HG02938 (cell line): ENCODE data around the gene MT1B.
"Not testable (repeated sequence)": the region's sequence is repeated elsewhere in the genome, so short reads cannot be mapped to it uniquely, and the experiment has no call there.

Experiments
- ATAC-seq: cut with Tn5 transposase; IDR thresholded peaks from one replicate; pipeline ENCODE4 v1.9.1; 2021; ENCODE audit warnings: mild to moderate bottlenecking, moderate library complexity; ENCODE audit not compliant: unreplicated experiment

The MT1B gene

DNA sequence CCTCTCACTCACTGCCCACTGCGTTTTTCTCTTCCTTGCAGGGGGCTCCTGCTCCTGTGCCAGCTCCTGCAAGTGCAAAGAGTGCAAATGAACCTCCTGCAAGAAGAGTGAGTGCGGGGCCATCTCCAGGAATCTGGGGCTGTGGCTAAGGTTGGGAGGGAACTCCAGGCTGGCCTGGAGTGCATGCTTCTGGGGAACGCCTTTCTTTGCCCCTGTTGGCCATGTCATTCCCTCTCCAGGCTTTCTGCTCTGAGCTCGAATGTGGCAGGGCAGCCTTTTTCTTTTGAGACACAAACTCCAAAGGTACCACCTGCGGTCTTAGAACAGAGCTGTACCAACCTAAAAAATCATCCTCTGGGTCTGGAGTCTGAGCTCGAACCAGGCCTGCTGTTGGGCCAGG lies 33.5 kb upstream of the MT1B start:
- no peak for ATAC-seq

DNA sequence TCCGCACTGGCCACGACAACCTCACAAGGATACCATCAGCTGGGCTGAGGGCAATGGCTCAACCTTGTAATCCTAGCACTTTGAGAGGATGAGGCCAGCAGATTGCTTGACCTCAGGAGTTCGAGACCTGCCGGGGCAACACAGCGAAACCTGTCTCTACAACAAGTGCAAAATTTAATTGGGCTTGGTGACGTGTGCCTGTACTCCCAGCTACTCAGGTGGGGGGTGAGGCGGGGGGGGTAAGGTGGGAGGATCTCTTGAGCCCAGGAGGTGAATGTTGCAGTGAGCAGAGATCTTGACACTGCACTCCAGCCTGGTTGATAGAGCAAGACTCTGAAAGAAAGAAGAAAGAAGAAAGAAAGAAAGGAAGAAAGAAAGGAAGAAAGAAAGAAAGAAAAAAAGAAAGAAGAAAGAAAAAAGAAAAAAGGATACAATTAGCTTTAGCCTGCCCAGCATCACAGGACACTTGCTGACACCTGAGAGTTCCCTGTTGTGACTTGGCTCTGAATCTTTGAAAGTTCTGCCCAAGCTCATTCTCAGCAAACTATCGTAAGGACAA lies 31.3 kb upstream of the MT1B start:
- no peak for ATAC-seq

DNA sequence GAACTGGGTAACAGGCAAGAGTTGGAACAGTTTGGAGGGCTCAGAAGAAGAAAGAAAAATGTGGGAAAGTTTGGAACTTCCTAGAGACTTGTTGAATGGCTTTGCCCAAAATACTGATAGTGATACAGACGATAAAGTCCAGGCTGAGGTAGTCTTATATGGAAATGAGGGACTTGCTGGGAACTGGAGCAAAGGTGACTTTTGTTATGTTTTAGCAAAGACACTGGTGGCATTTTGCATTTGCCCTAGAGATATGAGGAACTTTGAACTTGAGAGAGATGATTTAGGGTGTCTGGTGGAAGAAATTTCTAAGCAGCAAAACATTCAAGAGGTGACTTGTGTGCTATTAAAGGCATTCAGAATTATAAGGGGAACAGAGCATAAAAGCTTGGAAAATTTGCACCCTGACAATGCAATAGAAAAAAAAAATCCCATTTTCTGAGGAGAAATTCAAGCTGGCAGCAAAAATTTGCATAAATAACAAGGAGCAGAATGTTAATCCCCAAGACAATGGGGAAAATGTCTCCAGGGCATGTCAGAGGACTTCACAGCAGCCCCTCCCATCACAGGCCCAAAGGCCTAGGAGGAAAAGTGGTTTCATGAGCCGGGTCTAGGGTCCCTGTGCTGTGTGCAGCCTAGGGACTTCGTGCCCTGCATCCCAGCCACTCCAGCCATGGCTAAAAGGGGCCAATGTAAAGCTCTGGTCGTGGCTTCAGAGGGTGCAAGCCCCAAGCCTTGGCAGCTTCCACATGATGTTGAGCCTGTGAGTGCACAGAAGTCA lies 29.8 kb upstream of the MT1B start:
- not testable (repeated sequence) for ATAC-seq

DNA sequence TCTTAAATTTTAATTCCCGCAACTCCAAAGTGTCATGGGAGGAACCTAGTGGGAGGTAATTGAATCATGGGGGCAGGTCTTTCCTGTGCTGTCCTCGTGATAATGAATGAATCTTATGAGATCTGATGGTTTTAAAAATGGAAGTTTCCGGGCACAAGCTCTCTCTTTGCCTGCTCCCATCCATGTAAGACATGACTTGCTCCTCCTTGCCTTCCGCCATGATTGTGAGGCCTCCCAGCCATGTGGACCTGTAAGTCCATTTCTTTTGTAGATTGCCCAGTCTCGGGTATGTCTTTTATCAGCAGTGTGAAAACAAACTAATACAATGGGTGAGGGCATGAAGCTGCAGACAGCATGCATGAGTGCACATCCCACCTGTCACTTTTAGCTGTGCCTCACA lies 28.5 kb upstream of the MT1B start:
- not testable (repeated sequence) for ATAC-seq

GRCh38 chr16:56623637-56624036 lies 28.0 kb upstream of the MT1B start:
- no peak for ATAC-seq

GRCh38 chr16:56625140-56625942 lies 26.3 kb upstream of the MT1B start, which contains the start of gene MT1E:
TSS of gene MT1E (plus strand) at chr16:56625781. CDS start at chr16:56625852, 71 bp downstream.
- ATAC-seq = peak; percentile 57

- ATAC-seq = no peak
Measured at GRCh38 chr16:56625943-56626654, 25.6 kb upstream of the MT1B start.

DNA sequence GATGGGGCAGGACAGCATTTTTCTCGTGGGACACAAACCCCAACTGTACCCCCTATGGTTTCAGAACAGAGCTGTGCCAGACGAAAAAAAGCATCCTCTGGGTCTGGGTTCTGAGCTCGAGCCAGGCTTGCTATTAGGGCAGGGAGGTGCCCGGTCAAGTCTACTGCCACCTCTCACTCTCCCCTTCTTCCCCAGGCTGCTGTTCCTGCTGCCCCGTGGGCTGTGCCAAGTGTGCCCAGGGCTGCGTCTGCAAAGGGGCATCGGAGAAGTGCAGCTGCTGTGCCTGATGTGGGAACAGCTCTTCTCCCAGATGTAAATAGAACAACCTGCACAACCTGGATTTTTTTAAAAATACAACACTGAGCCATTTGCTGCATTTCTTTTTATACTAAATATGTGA lies 25.0 kb upstream of the MT1B start:
- no peak for ATAC-seq

DNA sequence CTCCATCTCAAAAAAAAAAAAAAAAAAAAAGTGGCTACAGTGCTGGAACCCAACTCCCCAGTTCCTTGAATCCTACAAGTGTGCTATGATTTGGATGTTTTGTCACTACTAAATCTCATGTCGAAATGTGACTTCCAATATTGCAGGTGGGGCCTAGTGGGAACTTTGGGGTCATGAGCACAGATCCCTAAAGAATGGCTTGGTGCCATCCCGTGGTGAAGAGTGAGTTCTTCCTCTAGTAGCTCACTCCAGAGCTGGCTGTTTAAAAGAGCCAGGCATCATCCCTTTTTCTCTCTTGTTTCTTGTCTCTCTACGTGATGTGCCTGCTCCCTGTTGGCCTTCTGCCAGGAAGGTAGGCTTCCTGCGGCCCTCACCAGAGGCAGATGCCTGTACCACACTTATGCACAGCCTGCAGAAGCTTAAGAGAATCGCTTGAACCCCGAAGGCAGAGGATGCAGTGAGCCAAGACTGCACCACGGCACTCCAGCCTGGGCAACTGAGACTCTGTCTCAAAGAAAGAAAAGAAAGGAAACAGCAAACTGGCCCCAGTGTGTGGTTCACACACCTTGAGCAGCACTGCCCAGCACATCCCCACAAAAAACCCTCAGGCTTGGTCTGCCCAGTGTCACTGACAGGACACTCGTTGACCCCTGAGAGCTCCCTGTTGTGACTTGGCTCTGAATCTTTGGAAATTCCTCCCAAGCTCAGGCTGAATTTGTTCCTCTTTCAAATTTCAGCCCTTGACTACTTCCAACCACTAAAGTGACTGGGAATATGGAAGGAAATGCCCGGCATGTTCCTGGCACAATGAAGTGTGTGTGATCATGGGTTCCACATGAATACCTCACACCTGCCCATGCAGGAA lies 23.0 kb upstream of the MT1B start:
- ATAC-seq = no peak

- no peak for ATAC-seq
Measured at GRCh38 chr16:56629531-56629930, 22.2 kb upstream of the MT1B start.

DNA sequence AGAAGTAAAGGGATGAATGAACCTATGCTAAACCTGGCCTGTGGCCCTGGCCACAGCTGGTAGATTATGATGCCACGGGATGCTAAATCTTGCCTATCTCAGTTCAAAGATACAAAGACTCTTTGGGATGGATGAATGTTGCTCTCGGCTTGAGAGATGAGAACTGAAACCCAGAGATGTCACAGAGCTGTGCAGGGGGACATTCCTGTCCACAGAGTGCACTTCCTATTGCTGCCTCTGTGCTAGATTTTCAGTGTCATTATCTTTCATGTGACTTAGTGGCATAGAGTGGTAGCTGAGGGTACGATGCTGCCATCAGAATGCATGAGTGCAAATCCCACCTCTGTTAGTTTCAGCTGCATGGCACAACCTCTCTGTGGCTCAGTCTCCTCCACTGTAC lies 21.6 kb upstream of the MT1B start:
- peak; percentile 62 for ATAC-seq

DNA sequence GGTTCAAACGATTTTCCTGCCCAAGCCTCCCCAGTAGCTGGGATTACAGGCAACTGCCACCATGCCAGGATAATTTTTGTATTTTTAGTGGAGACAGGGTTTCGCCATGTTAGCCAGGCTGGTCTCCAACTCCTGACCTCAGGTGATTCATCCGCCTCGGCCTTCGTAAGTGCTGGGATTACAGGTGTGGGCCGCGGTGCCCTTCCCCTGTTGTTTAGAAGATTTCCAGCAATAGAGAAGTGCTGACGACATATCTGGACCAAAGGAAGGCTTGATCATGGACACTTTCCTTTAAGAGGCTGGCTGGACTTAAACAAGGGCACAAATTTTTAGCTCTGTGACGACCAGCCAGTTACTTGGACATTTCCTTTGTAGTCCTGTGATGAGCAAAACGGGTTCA lies 20.5 kb upstream of the MT1B start:
- ATAC-seq = no peak

- no peak for ATAC-seq
Measured at GRCh38 chr16:56631832-56632155, 19.9 kb upstream of the MT1B start.

- no peak for ATAC-seq
Measured at GRCh38 chr16:56632156-56632847, 19.4 kb upstream of the MT1B start, which contains the start of gene MT1M. TSS of gene MT1M (plus strand) at chr16:56632659. CDS start at chr16:56632732, 73 bp downstream.

GRCh38 chr16:56632848-56633365 lies 18.8 kb upstream of the MT1B start:
- no peak for ATAC-seq

DNA sequence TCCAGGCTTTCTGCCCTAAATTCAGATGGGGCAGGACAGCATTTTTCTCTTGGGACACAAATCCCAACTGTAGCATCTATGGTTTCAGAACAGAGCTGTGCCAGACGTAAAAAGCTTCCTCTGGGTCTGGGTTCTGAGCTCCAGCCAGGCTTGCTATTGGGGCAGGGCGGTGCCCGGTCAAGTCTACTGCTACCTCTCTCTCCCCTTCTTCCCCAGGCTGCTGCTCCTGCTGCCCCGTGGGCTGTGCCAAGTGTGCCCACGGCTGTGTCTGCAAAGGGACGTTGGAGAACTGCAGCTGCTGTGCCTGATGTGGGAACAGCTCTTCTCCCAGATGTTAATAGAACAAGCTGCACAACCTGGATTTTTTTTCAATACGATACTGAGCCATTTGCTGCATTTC lies 18.2 kb upstream of the MT1B start:
- no peak for ATAC-seq

DNA sequence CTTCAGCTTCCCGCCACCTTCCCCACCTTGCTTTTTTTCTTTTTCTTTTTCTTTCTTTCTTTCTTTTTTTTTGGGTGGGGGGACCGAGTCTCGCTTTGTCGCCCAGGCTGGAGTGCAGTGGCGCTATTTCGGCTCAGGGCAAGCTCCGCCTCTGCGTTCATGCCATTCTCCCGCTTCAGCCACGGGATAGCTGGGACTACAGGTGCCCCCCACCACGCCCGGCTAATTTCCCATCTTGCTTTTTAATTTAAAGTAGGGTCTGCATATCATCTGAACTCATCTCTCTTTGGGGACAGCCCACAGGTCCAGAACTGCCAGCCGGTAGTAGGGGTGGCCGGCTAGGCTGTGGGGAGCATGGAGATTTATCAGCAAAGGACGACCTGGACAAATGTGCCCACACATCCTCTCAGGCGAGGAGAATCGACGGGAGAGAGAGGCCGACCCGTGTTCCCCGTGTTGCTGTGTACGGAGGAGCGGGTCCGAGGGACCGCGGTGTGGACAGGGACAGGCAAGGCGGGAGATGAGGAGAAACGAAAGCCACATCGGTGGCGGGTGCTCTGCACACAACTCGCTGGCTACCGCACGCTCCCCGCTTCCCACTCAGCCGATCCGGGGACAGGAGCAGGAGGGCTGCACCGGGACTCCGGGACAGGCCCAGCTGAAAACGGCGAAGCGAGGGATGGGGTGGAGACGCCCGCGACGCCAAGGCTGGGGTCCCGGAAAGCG lies 16.8 kb upstream of the MT1B start:
- no peak for ATAC-seq

DNA sequence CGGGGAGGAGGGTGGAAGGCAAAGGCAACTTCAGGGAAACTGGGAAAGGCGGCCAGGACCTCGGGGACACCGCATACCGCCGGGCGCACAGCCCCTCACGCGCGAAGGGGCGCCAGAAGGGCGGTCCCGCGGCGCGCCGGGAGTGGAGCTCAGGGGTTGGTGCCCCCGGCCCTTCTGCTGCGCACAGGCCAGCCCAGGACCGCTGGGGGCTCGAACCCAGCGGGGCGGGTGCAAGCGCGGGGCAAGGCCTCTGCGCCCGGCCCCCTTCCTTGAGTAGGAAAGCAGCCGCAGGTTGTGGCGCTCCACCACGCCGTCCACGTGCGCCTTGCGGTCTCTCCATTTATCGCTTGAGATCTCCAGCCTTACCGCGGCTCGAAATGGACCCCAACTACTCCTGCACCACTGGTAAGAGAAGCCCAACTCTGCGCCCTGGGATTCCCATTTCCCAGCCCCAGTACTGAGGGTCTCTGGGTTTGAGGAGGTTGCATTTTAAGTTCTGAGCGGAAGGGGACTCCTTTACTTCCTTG lies 16.2 kb upstream of the MT1B start:
- no peak for ATAC-seq
